Measurements from ENCODE around the gene HES4. TPM values are rescaled to one million over a fixed set of nuclear protein-coding genes. Genes with fewer than 3 reads are reported as not detected.

HES4 gene
- polyA plus RNA-seq, 1 of the 3 experiments (the other 2 are of a cell fraction): 4.7 TPM

GRCh38 chr1:1033009-1033587 is 33.2 kb upstream of the HES4 start (continued):
- no peak for TF ChIP-seq MAX (IDR thresholded peaks at IDR 0.05; ENCODE audit: low read depth)
- TF ChIP-seq TAF1 (IDR thresholded peaks at IDR 0.05; ENCODE audit: borderline replicate concordance, low read depth, low read length): no peak
- TF ChIP-seq CTCF (IDR thresholded peaks at IDR 0.05): peak; percentile 63
- TF ChIP-seq FOSL2 (IDR thresholded peaks at IDR 0.05; ENCODE audit: borderline replicate concordance, low read depth): no peak
- no peak for TF ChIP-seq JUND (IDR thresholded peaks at IDR 0.05)
- no peak for TF ChIP-seq YY1 (IDR thresholded peaks at IDR 0.05; ENCODE audit: low read depth)
- no peak for TF ChIP-seq GATA2 (CRISPR knock-in tag; IDR thresholded peaks at IDR 0.05)
- TF ChIP-seq NFIC (IDR thresholded peaks at IDR 0.05; ENCODE audit: borderline replicate concordance): no peak

- no peaks in the 10 kb centered on the region for H3F3A ChIP-seq (replicated peaks; ENCODE audit: insufficient read depth)
- H3K9ac ChIP-seq: no peak overlapping the region
- H3K9me2 ChIP-seq: no peaks in the 10 kb centered on the region
- H3K36me3 ChIP-seq (replicated peaks in 1 of 2; ENCODE audit: control insufficient read depth in 1 of 2, insufficient read depth in 2 of 2, low read length in 1 of 2): peaks cover 0 to 2% of the 10 kb centered on the region in 2 experiments
- no peak overlapping the region for H3K27ac ChIP-seq (ENCODE audit: low read depth in 2 of 2, low read length in 1 of 2)
- CTCF ChIA-PET: interaction anchor here (0.7 to 4.5 kb wide), 37 partner anchors 8 to 342 kb away, joined by 3 to 93 read pairs (median 4); partner anchors contain the start of genes AGRN, AURKAIP1, ISG15 and PERM1
- POLR2A ChIA-PET: no interaction called here
- 31% methylated on average over 6 of the region's 16 CpGs for WGBS (ENCODE audit: low lambda C conversion rate)
- peaks cover 0 to 11% of the 10 kb centered on the region in 2 experiments; a peak in 1 of 4 replicates for H3K4me1 ChIP-seq (ENCODE audit: control insufficient read depth in 1 of 2, insufficient read depth in 2 of 2, low read depth in 1 of 2, low read length in 1 of 2)
- TF ChIP-seq REST (IDR thresholded peaks at IDR 0.05; ENCODE audit: low read depth, low read length) (no peak), RAD21 (IDR thresholded peaks at IDR 0.05; ENCODE audit: low read length) (peak; percentile 57), SMC3 (IDR thresholded peaks at IDR 0.05; ENCODE audit: low read depth, low read length) (peak; percentile 48; the same call in 1 of the 2 replicates), GABPA (IDR thresholded peaks at IDR 0.05; ENCODE audit: low read depth) (no peak), MXI1 (IDR thresholded peaks at IDR 0.05; ENCODE audit: low read depth, low read length) (peak; percentile 9; the same call in 1 of the 2 replicates), FOXJ3 (CRISPR knock-in tag; IDR thresholded peaks at IDR 0.05) (no peak)
- peak; percentile 80 for DNase-seq
- H3K4me2 ChIP-seq: no peak overlapping the region; the same call in 1 of the 2 replicates
- H4K20me1 ChIP-seq (ENCODE audit: insufficient read depth): peaks cover 31% of the 10 kb centered on the region
- no peaks in the 10 kb centered on the region for H3K27me3 ChIP-seq (ENCODE audit: insufficient read depth)
- H3K9me3 ChIP-seq: no peaks in the 10 kb centered on the region
- H3K79me2 ChIP-seq (ENCODE audit: insufficient read depth): no peaks in the 10 kb centered on the region
- H2AFZ ChIP-seq (ENCODE audit: low read depth): no peak overlapping the region
- peak overlapping the region in 1 of 2 experiments; percentile 44; a peak in 1 of 4 replicates for H3K4me3 ChIP-seq (ENCODE audit: low read depth in 2 of 2, low read length in 1 of 2)
Measured at GRCh38 chr1:1032424-1032823, 32.5 kb upstream of the HES4 start.
